CD4-positive, alpha-beta T cell treated with Interleukin-17A for 1 hour (primary cell): ENCODE results near the gene CNTROB.
"Not testable (repeated sequence)": the region's sequence is repeated elsewhere in the genome, so short reads cannot be mapped to it uniquely, and the experiment has no call there.

Source experiments
- DNase-seq: peaks from one replicate; pipeline ENCODE4 v3.0.0-alpha.2; 2020

Gene CNTROB

GRCh38 chr17:7947651-7948050 lies 15.6 kb downstream of the CNTROB start:
- no peak for DNase-seq

DNA sequence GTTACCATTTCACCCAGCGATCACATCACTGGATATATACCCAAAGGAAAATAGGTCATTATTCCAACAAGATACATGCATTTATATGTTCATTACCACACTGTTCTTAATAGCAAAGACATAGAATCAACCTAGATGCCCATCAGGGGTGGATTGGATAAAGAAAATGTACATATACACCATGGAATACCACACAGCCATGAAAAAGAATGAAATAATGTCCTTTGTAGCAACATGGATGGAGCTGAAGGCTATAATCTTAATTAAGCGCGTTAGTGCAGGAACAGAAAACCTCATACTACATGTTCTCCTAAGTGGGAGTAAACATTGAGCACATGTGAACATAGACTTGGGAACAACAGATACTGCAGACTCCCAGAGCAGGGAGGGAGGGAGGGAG lies 18.6 kb downstream of the CNTROB start:
- DNase-seq: no peak

- DNase-seq: peak; percentile 13
These were observed 19.3 kb downstream of the CNTROB start for GRCh38 chr17:7951143-7951792.

DNA sequence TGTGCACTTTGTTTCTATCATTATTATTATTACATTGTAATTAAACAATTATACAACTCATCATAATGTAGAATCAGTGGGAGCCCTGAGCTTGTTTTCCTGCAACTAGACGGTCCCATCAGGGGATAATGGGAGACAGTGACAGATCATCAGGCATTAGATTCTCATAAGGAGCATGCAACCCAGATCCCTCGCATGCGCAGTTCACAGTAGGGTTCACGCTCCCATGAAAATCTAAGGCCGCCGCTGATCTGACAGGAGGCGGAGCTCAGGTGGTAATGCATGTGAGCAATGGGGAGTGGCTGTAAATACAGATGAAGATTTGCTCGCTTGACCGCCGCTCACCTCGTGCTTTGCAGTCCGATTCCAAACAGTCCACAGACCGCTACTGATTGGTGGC lies 21.3 kb downstream of the CNTROB start:
- not testable (repeated sequence) for DNase-seq

- no peak for DNase-seq
These were observed 23.6 kb downstream of the CNTROB start for GRCh38 chr17:7955414-7956227.

DNA sequence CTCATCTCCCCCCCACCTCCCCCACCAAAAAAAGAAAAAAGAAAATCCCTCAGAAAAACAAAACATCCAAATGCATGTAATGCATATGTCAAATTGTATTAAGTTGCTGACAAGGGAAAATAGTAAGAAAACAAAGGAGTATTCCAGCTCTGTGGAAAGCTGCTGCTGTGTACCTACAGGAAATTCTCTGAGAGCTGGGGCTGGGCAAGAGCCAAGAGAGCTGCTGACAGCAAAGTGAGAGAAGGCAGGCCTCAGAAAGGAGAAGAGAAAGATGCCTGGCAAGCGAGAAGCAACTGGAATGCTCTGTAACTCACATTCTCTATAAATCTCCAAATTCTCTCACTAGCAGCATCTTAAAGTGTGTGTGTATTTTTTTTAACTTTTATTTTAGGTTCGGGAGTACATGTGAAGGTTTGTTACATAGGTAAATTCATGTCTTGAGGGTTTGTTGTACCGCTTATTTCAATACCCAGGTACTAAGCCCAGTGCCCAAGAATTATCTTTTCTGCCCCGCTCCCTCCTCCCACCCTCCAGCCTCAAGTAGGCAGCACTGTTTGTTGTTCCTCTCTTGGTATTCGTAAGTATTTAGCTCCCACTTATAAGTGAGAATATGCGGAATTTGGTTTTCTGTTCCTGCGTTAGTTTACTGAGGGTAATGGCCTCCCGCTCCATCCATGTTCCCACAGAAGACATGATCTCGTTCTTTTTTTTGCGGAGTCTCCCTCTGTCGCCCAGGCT lies 24.4 kb downstream of the CNTROB start:
- DNase-seq: no peak

DNA sequence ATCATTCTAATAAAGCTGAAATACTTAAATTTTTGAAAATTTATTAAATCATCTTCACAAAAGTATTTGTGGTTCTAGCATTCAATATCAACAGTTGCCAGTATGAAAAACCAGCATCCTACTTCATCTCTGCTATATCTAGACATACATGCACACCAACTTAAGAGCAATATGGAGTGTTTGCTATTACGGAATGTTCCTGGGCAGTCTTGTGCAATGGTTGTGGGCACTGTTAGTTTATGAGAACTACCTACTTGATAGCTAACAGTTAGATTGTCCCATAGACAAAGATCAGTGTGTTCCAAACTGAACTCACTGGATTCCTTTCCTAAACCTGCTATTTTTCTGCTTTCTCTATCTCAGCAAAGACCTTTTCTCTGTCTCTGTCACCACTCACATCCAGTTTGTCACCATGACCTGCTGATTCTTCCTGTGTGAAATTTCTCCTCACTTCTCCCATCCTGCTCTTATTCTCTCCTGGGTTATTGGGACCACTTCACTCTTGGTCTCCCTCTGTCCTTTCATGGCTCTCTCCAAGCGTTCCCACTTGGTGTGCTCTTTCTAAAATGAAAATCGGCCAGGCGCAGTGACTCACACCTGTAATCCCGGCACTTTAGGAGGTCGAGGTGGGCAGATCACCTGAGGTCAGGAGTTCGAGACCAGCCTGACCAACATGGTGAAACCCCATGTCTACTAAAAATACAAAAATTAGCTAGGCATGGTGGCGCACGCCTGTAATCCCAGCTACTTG lies 27.7 kb downstream of the CNTROB start:
- no peak for DNase-seq

GRCh38 chr17:7961421-7961820 lies 29.4 kb downstream of the CNTROB start:
- DNase-seq: no peak

GRCh38 chr17:7967751-7968150 lies 35.7 kb downstream of the CNTROB start:
- no peak for DNase-seq

GRCh38 chr17:7969433-7969832 lies 37.4 kb downstream of the CNTROB start:
- DNase-seq: no peak

DNA sequence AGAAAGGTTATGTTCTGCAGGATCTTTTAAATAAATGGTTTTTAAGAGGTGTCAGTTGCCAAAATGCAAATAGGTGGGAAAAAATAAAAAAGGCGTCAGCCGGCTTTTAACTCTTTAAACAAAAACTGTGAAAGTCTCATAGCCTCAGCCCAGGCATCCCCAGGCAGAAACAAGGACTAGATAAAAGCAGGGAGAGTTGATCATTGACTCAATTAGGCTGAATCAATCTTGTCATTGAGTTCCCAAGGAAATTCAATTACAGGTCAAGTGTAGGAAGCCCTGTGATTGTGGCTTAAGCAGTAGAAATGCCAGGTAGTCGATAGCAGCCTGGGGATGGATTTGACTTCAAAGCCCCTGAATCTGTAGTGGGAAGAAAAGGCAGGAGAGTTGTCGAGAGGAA lies 39.6 kb downstream of the CNTROB start:
- DNase-seq: no peak

GRCh38 chr17:7972131-7972785 lies 40.3 kb downstream of the CNTROB start:
- no peak for DNase-seq

GRCh38 chr17:7974638-7975131 lies 42.7 kb downstream of the CNTROB start:
- DNase-seq: no peak

DNA sequence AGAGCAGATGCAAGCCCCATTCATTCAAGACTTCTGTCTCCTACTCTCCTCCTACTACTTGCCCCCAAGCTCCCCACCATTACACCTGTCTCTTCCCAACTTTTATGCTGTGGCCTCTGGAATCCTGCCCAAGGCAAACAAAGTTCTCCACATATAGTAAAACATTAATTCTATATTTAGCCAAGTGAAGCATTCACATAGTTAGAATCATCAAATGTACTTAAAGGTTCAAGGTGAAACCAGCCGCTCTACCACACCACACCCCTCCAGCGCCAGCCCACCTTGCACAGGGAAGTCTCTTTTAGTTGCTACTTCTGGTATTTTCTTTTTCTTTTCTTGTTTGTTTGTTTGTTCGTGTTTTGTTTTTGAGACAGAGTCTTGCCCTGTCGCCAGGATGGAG lies 45.0 kb downstream of the CNTROB start:
- DNase-seq: no peak

DNA sequence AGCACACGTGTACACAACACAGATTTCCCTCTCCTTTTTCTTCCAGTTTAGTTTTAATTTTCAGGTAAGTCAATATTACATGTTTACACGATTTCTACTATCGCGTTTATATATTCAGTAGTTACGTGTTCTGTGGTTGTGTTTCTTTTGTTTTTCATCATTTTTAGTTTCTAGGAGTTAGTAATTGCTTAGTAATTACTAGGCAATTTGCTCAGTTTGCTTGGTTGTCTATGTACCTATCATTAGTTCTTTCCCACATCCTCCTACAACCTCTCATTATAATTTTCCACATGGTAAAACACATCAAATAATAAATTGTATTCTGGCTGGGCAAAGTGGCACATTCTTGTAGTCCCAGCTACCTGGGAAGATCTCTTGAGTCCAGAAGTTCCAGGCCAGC lies 45.8 kb downstream of the CNTROB start:
- DNase-seq: no peak

DNA sequence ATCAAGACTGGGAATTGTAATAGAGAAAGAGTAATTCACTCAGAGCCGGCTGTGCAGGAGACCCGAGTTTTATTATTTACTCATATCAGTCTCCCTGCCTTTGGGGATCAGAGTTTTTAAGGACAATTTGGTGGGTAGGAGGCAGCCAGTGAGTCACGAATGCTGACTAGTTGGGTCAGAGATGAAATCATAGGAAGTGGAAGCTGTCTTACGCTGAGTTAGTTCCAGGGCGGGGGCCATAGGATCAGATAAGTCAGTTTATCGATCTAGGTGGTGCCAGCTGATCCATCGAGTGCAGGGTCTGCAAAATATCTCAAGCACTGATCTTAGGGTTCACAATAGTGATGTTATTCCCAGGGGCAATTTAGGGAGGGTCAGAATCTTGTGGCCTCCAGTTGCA lies 50.2 kb downstream of the CNTROB start:
- no peak for DNase-seq

- no peak for DNase-seq
These were observed 50.7 kb downstream of the CNTROB start for GRCh38 chr17:7982666-7983065.

- DNase-seq: no peak
These were observed 52.9 kb downstream of the CNTROB start for GRCh38 chr17:7984904-7985303.

- no peak for DNase-seq
These were observed 55.3 kb downstream of the CNTROB start for GRCh38 chr17:7987112-7987893.

GRCh38 chr17:7988750-7989178 lies 56.8 kb downstream of the CNTROB start:
- peak; percentile 91 for DNase-seq
